ENCODE results near the gene EML1.

GRCh38 chr14:99768381-99768780, 24.8 kb upstream of the EML1 start:
- TF ChIP-seq CTCF (IDR thresholded peaks at IDR 0.05) (no peak), ZBTB43 (CRISPR knock-in tag; IDR thresholded peaks at IDR 0.05) (no peak), ZNF263 (CRISPR knock-in tag; IDR thresholded peaks at IDR 0.05; ENCODE audit: low read depth) (no peak), FOXJ3 (CRISPR knock-in tag; IDR thresholded peaks at IDR 0.05; ENCODE audit: borderline replicate concordance) (no peak), ZNF121 (CRISPR knock-in tag; IDR thresholded peaks at IDR 0.05) (no peak), PRRX2 (CRISPR knock-in tag; IDR thresholded peaks at IDR 0.05) (no peak)
- TF ChIP-seq, protein P1, sequence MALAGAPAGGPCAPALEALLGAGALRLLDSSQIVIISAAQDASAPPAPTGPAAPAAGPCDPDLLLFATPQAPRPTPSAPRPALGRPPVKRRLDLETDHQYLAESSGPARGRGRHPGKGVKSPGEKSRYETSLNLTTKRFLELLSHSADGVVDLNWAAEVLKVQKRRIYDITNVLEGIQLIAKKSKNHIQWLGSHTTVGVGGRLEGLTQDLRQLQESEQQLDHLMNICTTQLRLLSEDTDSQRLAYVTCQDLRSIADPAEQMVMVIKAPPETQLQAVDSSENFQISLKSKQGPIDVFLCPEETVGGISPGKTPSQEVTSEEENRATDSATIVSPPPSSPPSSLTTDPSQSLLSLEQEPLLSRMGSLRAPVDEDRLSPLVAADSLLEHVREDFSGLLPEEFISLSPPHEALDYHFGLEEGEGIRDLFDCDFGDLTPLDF (CRISPR knock-in tag; IDR thresholded peaks at IDR 0.05) = no peak
- TF ChIP-seq, protein P2, sequence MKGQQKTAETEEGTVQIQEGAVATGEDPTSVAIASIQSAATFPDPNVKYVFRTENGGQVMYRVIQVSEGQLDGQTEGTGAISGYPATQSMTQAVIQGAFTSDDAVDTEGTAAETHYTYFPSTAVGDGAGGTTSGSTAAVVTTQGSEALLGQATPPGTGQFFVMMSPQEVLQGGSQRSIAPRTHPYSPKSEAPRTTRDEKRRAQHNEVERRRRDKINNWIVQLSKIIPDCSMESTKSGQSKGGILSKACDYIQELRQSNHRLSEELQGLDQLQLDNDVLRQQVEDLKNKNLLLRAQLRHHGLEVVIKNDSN (CRISPR knock-in tag; IDR thresholded peaks at IDR 0.05) = no peak

Measured in WTC11 (cell line).